ENCODE data around the gene FABP6. TPM values are rescaled to one million over a fixed set of nuclear protein-coding genes. Genes with fewer than 3 reads are reported as not detected.

Gene FABP6
- total and polyA plus RNA-seq, 3 donors from 2014 or later: 0.94 to 4.0 (median 1.5) TPM

DNA sequence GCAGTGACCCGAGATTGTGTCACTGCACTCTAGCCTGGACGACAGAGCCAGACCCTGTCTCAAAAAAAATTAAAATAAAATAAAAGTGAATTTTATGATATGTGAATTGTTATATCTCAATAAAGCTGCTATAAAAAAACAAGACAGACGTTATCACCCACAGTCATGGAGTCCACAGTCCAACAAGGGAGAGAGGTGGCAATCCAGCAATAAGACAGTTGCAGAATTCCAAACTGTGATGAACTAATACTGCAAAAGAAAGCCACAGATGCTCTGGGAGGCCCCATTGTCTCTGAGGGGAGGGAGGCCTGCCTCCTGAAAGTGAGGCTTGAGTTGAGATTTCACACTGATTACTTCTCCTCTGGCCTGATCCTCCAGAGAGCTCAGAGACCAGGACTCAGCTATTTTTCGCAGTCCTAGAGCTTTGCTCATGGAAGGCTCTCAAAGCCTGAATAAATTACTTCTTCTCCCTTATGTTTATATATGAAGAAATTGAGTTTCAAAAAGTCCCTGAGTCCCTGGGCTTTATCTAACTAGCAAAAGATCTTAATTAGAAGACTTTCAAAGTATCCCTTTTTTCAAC lies 55.1 kb downstream of the FABP6 start:
- peaks cover 33% of the 10 kb centered on the region for H3K4me1 ChIP-seq
- no peaks in the 10 kb centered on the region for H3K36me3 ChIP-seq (ENCODE audit: low read depth, missing control alignments)
- H3K27ac ChIP-seq: peak overlapping the region in 1 of 2 donors; percentile 3
- 80 to 92% methylated on average over 4 of the region's 4 CpGs for WGBS, 2 donors
- DNase-seq: no peak
- H3K27me3 ChIP-seq: no peaks in the 10 kb centered on the region
- intact Hi-C loops (cut with DNase I; ENCODE audit: low total_unique reads): no loop called here
- TF ChIP-seq, protein P1, sequence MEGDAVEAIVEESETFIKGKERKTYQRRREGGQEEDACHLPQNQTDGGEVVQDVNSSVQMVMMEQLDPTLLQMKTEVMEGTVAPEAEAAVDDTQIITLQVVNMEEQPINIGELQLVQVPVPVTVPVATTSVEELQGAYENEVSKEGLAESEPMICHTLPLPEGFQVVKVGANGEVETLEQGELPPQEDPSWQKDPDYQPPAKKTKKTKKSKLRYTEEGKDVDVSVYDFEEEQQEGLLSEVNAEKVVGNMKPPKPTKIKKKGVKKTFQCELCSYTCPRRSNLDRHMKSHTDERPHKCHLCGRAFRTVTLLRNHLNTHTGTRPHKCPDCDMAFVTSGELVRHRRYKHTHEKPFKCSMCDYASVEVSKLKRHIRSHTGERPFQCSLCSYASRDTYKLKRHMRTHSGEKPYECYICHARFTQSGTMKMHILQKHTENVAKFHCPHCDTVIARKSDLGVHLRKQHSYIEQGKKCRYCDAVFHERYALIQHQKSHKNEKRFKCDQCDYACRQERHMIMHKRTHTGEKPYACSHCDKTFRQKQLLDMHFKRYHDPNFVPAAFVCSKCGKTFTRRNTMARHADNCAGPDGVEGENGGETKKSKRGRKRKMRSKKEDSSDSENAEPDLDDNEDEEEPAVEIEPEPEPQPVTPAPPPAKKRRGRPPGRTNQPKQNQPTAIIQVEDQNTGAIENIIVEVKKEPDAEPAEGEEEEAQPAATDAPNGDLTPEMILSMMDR (IDR thresholded peaks at IDR 0.05): no peak
- no peak for TF ChIP-seq POLR2A (IDR thresholded peaks at IDR 0.05)
- no peak overlapping the region for H3K4me3 ChIP-seq
- no peaks in the 10 kb centered on the region for H3K9me3 ChIP-seq

DNA sequence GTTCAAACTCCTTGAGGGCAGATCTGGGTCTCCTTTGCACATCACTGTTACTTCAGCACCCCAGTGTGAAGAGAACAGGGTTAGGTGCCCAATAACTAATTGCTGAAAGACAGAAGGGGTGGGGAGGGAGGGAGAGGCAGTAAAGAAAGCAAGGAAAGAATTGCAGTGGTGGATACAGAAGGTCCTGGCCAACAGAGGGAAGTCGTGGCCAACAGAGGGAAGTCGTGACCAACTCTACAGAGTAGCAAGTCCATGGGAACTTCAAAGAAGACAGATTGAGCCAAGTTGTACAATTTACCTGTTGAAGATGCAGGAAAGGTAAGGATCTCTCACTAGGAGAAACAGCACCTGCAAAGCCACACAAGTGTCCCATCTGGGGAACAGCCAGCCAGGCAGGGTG lies 56.0 kb downstream of the FABP6 start:
- Histone ChIP-seq H3K27ac (peak overlapping the region; percentile 42 to 65), H3K4me1 (peaks cover 39% of the 10 kb centered on the region), H3K27me3 (no peaks in the 10 kb centered on the region), H3K36me3 (ENCODE audit: low read depth, missing control alignments) (no peaks in the 10 kb centered on the region), H3K4me3 (no peak overlapping the region), H3K9me3 (no peaks in the 10 kb centered on the region)
- DNase-seq: no peak
- intact Hi-C loops (cut with DNase I; ENCODE audit: low total_unique reads): no loop called here
- TF ChIP-seq, protein P1 (IDR thresholded peaks at IDR 0.05): no peak
- no peak for TF ChIP-seq POLR2A (IDR thresholded peaks at IDR 0.05)
- 39 to 77% methylated on average over 2 of the region's 2 CpGs for WGBS, 2 donors

DNA sequence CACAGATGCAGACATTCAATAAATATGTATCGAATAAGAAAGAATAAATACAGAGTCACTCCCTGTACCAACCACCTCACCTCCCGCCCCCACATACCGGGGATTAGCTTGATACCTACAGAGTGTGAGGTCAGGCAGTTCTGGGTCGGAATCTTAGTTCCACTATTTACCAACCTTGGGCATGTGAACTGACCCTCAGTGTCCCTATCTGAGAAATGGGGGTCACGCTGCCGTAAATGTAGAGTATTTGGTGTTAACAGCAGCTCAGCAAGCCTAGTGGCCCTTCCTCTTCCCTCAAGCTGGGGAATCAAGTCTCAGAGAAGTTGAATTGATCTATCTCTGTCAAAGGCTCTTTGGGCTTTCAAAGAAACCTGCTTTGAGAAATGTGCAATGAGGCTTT lies 57.6 kb downstream of the FABP6 start:
- H3K4me1 ChIP-seq: peaks cover 39% of the 10 kb centered on the region
- no peaks in the 10 kb centered on the region for H3K9me3 ChIP-seq
- H3K36me3 ChIP-seq (ENCODE audit: low read depth, missing control alignments): no peaks in the 10 kb centered on the region
- DNase-seq: no peak
- TF ChIP-seq, protein P1 (IDR thresholded peaks at IDR 0.05): no peak
- TF ChIP-seq POLR2A (IDR thresholded peaks at IDR 0.05): no peak
- intact Hi-C loops (cut with DNase I; ENCODE audit: low total_unique reads): no loop called here
- no peak overlapping the region for H3K4me3 ChIP-seq
- 58 to 82% methylated on average over 5 to 6 of the region's 6 CpGs for WGBS, 2 donors
- H3K27ac ChIP-seq: peak overlapping the region; percentile 63 to 65
- no peaks in the 10 kb centered on the region for H3K27me3 ChIP-seq

DNA sequence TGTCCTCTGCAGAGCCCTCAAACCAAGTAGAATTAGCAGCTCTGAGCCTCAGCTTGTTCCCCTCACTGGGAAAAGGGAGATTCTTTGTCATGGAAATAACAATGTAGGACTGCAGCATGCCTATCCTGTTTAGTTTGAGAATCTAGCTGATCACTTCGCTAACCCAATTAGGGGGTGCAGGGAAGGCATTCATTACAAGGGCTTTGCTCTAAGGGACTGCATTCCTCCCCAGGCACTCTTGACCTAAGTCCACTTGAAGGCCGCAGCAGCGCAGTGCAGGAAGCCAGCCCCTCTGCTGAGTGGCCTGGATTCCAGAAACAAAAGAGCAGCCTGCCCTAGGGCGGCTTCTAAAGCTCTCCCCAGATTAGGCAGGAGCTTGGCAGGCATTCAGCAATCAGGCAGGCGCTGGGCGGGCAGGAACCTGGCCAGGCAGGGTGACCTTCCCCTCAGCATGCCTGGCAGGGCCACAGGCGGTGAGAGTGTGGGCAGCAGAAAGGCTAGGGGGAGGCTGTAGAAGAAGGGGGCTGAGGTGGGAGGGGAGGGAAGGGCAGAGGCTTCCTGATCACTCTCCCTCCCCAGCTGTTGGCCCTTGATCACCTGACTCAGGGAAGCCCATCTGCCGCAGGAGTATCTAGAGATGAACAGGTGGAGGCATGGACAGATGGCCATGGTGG lies 58.2 kb downstream of the FABP6 start:
- TF ChIP-seq, protein P1 (IDR thresholded peaks at IDR 0.05): no peak
- TF ChIP-seq POLR2A (IDR thresholded peaks at IDR 0.05): no peak
- Histone ChIP-seq H3K27me3 (no peaks in the 10 kb centered on the region), H3K36me3 (ENCODE audit: low read depth, missing control alignments) (no peaks in the 10 kb centered on the region), H3K4me1 (peaks cover 39% of the 10 kb centered on the region), H3K9me3 (no peaks in the 10 kb centered on the region), H3K27ac (peak overlapping the region; percentile 63 to 65), H3K4me3 (no peak overlapping the region)
- intact Hi-C loops (cut with DNase I; ENCODE audit: low total_unique reads): no loop called here
- peak; percentile 91 for DNase-seq
- 28 to 30% methylated on average over 8 of the region's 8 CpGs for WGBS, 2 donors

Other genes with a start within 250 kb of the FABP6 start
- gene TTC1, start 220.4 kb upstream of the FABP6 start, total RNA-seq: 10 to 100 TPM; 38.2 to 50.2 TPM
- gene TTC1, start 220.4 kb upstream of the FABP6 start, polyA plus RNA-seq (ENCODE audit: insufficient read depth, low read depth, low replicate concordance): 50.3 TPM
- gene PWWP2A, start 110.1 kb upstream of the FABP6 start, total RNA-seq: 10 to 100 TPM; 48.9 to 51.6 TPM
- 12.0 TPM for gene PWWP2A, start 110.1 kb upstream of the FABP6 start, polyA plus RNA-seq (ENCODE audit: insufficient read depth, low read depth, low replicate concordance)
- gene CCNJL, start 83.1 kb downstream of the FABP6 start, total RNA-seq: 10 to 100 TPM; 41.4 to 47.0 TPM
- gene CCNJL, start 83.1 kb downstream of the FABP6 start, polyA plus RNA-seq (ENCODE audit: insufficient read depth, low read depth, low replicate concordance): 23.6 TPM
- 1 to 10 TPM; 6.4 to 8.2 TPM for gene C1QTNF2, start 141.1 kb downstream of the FABP6 start, total RNA-seq
- gene C1QTNF2, start 141.1 kb downstream of the FABP6 start, polyA plus RNA-seq (ENCODE audit: insufficient read depth, low read depth, low replicate concordance): 3.7 TPM
- gene FAM200C, start 170.5 kb downstream of the FABP6 start, total RNA-seq: 10 to 100 TPM; 10.6 to 11.1 TPM
- 5.5 TPM for gene FAM200C, start 170.5 kb downstream of the FABP6 start, polyA plus RNA-seq (ENCODE audit: insufficient read depth, low read depth, low replicate concordance)
- gene SLU7, start 189.6 kb downstream of the FABP6 start, total RNA-seq: 10 to 100 TPM; 92.4 to 100.0 TPM
- gene SLU7, start 189.6 kb downstream of the FABP6 start, polyA plus RNA-seq (ENCODE audit: insufficient read depth, low read depth, low replicate concordance): 60.1 TPM
- gene PTTG1, start 192.3 kb downstream of the FABP6 start, total RNA-seq: 100 to 1,000 TPM; 153 to 209 TPM
- gene PTTG1, start 192.3 kb downstream of the FABP6 start, polyA plus RNA-seq (ENCODE audit: insufficient read depth, low read depth, low replicate concordance): 429 TPM

Data from testis (tissue), 3 donors.